ENCODE results near the gene STK32C.

Gene STK32C

DNA sequence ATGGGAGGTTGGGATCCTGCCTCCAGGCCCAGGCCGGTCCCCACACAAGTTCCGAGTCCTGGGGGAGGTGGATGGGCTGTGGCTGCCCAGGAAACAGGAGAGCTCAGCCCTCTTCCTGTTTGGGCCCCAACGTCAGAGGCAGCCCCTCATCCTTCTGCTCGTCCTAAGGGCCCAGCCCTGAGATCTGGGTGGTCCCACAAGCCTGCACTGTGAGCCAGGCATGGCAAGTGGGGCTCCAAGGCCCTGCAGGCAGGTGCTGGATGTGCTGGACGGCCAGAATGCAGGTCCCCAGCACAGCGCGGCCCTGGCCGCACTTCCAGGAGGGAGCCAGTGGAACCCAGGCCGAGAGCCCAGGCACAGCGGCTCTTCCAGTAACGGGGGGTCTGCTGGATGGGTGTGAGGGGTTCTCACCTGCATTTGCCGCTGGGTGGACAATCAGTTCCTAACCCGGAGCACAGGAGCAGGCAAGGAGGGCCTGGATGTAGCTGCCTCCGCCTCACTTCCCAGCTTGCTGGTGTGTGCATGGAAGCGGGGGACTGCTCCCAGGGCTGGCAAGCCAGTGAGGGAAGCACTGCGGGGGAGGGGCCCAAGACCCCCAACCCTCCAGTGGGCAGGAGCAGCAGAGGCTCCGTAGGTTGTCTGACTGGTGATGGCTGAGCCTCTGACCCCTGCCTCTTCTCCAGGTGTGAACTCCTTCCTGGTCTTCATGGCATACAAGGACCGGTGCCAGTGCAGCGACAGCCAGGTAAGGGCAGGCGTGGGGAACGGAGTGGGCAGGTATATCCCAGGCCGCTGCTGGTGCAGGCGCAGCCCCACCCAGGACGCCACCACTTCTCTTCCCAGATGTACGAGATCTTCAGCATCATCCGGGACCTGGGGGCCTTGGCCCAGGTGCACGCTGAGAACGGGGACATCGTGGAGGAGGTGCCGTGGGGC is 111.3 kb downstream of the STK32C start:
- TF ChIP-seq, protein P1, sequence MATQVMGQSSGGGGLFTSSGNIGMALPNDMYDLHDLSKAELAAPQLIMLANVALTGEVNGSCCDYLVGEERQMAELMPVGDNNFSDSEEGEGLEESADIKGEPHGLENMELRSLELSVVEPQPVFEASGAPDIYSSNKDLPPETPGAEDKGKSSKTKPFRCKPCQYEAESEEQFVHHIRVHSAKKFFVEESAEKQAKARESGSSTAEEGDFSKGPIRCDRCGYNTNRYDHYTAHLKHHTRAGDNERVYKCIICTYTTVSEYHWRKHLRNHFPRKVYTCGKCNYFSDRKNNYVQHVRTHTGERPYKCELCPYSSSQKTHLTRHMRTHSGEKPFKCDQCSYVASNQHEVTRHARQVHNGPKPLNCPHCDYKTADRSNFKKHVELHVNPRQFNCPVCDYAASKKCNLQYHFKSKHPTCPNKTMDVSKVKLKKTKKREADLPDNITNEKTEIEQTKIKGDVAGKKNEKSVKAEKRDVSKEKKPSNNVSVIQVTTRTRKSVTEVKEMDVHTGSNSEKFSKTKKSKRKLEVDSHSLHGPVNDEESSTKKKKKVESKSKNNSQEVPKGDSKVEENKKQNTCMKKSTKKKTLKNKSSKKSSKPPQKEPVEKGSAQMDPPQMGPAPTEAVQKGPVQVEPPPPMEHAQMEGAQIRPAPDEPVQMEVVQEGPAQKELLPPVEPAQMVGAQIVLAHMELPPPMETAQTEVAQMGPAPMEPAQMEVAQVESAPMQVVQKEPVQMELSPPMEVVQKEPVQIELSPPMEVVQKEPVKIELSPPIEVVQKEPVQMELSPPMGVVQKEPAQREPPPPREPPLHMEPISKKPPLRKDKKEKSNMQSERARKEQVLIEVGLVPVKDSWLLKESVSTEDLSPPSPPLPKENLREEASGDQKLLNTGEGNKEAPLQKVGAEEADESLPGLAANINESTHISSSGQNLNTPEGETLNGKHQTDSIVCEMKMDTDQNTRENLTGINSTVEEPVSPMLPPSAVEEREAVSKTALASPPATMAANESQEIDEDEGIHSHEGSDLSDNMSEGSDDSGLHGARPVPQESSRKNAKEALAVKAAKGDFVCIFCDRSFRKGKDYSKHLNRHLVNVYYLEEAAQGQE (IDR thresholded peaks at IDR 0.05; ENCODE audit: insufficient read depth in 1 of 2, low read depth in 2 of 2, low read length in 2 of 2) = no peak
- no peak for TF ChIP-seq POLR2AphosphoS5 (IDR thresholded peaks at IDR 0.05; ENCODE audit: low read depth, low read length)
- TF ChIP-seq FOXP2 (optimal IDR thresholded peaks at IDR 0.05; ENCODE audit: borderline replicate concordance, extremely low read depth, extremely low read length, insufficient read depth) = no peak
- no peak for TF ChIP-seq SIN3A (IDR thresholded peaks at IDR 0.05; ENCODE audit: borderline replicate concordance, insufficient read depth, low read length)
- no peak for TF ChIP-seq TAF1 (IDR thresholded peaks at IDR 0.05; ENCODE audit: borderline replicate concordance, insufficient read depth, low read length)

DNA sequence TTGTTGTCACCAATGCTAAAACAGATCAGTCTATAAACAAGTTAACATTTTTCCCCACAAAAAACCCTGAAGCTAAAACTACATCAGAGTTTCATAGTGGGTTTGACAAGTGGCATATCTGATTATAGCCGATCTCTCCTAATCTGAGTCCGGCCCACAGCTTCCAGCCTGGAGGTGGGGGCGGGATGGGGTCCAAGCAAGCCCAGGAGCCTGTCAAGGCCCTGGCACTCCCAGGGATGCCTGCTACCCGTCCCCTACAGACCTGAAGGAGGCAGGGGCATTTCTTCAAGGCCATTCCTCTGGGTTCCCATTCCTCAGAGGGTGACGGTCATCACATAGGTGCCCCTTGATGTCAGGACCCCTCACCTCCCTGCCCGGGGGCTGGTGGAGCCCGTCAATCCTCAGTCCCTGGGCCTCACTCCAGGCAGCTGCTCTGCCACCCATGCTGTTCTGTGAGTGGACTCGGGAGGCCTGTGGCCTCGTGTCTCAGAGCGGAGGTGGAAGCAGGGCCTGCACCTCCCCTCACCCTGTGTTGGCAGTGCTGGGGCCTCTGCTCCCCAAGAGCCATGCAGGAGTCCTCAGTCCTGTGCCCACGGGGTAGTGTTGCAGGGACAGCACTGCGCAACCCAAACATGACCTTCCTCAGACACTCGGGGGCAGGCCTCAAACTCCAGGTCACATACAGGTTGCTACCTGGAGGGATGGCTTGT is 112.2 kb downstream of the STK32C start:
- no peak for TF ChIP-seq TAF1 (IDR thresholded peaks at IDR 0.05; ENCODE audit: borderline replicate concordance, insufficient read depth, low read length)
- TF ChIP-seq, protein P1 (IDR thresholded peaks at IDR 0.05; ENCODE audit: insufficient read depth in 1 of 2, low read depth in 2 of 2, low read length in 2 of 2) = no peak
- TF ChIP-seq SIN3A (IDR thresholded peaks at IDR 0.05; ENCODE audit: borderline replicate concordance, insufficient read depth, low read length) = no peak
- TF ChIP-seq POLR2AphosphoS5 (IDR thresholded peaks at IDR 0.05; ENCODE audit: low read depth, low read length) = no peak
- no peak for TF ChIP-seq FOXP2 (optimal IDR thresholded peaks at IDR 0.05; ENCODE audit: borderline replicate concordance, extremely low read depth, extremely low read length, insufficient read depth)

DNA sequence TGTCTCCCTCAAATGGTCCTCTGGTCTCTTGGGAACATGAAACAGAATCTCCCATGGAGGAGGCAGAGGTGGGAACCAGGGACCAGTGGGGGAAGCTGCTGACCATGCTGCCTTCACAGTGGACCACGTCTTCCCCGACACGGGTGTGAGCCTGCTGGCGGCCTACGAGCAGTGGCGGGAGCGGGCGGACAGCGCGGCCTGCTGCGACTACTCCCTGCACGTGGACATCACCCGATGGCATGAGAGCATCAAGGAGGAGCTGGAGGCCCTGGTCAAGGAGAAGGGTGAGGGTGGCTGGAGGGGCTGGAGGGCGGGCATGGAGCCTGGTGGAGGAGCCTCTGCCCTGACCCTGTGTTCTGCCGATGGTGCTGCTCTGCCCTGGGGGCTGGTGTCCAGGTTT is 113.0 kb downstream of the STK32C start:
- TF ChIP-seq TAF1 (IDR thresholded peaks at IDR 0.05; ENCODE audit: borderline replicate concordance, insufficient read depth, low read length) = no peak
- TF ChIP-seq POLR2AphosphoS5 (IDR thresholded peaks at IDR 0.05; ENCODE audit: low read depth, low read length) = no peak
- TF ChIP-seq, protein P1 (IDR thresholded peaks at IDR 0.05; ENCODE audit: insufficient read depth in 1 of 2, low read depth in 2 of 2, low read length in 2 of 2) = no peak
- no peak for TF ChIP-seq SIN3A (IDR thresholded peaks at IDR 0.05; ENCODE audit: borderline replicate concordance, insufficient read depth, low read length)
- TF ChIP-seq FOXP2 (optimal IDR thresholded peaks at IDR 0.05; ENCODE audit: borderline replicate concordance, extremely low read depth, extremely low read length, insufficient read depth) = no peak

DNA sequence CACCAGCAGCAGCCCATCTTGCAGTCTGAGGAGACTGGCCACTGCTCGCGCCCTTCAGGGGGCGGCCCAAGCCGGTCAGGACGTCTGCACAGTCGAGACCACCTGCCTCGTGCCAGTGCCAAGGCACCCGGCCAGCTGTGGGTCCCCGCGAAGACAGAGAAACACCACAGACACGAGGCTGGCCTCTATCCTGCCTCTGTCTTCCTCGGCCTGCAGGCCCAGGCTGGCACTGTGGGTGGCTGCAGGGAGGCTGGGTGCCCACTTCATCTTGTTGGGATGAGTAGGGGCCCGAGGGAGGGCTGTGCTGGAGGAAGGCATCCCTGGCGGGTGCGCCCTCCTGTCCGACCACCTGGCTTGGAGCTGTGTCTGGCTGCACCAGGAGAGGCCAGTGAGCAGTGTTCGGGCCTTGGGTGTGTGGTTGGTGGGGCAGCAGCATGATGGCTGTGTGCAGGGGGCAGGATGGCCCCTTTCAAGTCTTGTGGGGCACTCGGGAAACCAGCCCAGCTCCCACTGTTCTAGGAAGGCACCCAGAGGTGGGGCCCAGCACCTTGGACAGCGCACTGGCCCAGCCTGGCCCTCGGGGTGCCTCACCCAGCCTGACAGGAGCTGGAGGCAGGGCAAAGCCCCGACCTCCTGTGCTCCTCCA is 113.7 kb downstream of the STK32C start:
- TF ChIP-seq POLR2AphosphoS5 (IDR thresholded peaks at IDR 0.05; ENCODE audit: low read depth, low read length) = no peak
- TF ChIP-seq, protein P1 (IDR thresholded peaks at IDR 0.05; ENCODE audit: insufficient read depth in 1 of 2, low read depth in 2 of 2, low read length in 2 of 2) = peak; percentile 88 to 92

Data from PFSK-1 (cell line).